ENCODE measurements around the gene ATP13A4. TPM values are rescaled to one million over a fixed set of nuclear protein-coding genes. Genes with fewer than 3 reads are reported as not detected.

ATP13A4 gene
- polyA plus RNA-seq, 3 donors: 0.08 to 0.21 (median 0.19) TPM

DNA sequence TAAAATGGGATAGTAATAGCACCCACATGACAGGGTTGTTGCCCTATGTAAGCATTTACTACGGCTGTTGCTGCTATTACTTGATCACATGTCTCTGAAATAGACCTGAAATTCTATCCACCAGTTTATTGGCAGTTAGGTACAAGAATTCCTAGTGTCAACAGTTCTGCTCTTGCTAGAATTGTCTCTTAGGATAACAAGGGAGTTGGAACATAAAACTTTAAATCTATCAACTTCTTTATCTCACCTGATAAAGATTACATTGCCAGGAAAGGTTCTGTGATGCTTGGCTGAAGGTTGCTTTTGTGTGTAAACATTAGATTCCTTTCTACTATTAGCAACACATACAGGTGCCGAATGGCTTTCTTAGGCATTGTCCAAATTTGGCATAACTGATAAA is 38.7 kb downstream of the ATP13A4 start:
- Mint-ChIP-seq H3K4me3 (no peak overlapping the region), H3K27ac (no peak overlapping the region), H3K36me3 (no peaks in the 10 kb centered on the region), H3K9me3 (peaks cover 0 to 7% (median 2%) of the 10 kb centered on the region in 7 donors), H3K4me1 (no peaks in the 10 kb centered on the region), H3K27me3 (ENCODE audit: low read depth in 3 of 3) (peaks cover 0 to 3% (median 0%) of the 10 kb centered on the region in 3 donors)
- intact Hi-C loops (cut with micrococcal nuclease): no loop called here
- H3K4me1 ChIP-seq (ENCODE audit: control insufficient read depth in 1 of 2, insufficient read depth in 2 of 2, low read length in 2 of 2): no peaks in the 10 kb centered on the region
- no peaks in the 10 kb centered on the region for H3K36me3 ChIP-seq (replicated peaks in 1 of 2; ENCODE audit: control insufficient read depth in 1 of 2, insufficient read depth in 2 of 2, low read length in 2 of 2)
- H3K9me3 ChIP-seq (replicated peaks in 1 of 2; ENCODE audit: control insufficient read depth in 1 of 2, insufficient read depth in 1 of 2, low read length in 2 of 2): no peaks in the 10 kb centered on the region
- WGBS (ENCODE audit: insufficient coverage): no CpG with 5 or more reads among the region's 2 CpGs
- H3K4me3 ChIP-seq (replicated peaks in 1 of 3; ENCODE audit: low read depth in 2 of 3, low read length in 3 of 3): no peak overlapping the region
- H3K79me2 ChIP-seq (ENCODE audit: insufficient read depth, low read length): no peaks in the 10 kb centered on the region
- TF ChIP-seq, protein P1, sequence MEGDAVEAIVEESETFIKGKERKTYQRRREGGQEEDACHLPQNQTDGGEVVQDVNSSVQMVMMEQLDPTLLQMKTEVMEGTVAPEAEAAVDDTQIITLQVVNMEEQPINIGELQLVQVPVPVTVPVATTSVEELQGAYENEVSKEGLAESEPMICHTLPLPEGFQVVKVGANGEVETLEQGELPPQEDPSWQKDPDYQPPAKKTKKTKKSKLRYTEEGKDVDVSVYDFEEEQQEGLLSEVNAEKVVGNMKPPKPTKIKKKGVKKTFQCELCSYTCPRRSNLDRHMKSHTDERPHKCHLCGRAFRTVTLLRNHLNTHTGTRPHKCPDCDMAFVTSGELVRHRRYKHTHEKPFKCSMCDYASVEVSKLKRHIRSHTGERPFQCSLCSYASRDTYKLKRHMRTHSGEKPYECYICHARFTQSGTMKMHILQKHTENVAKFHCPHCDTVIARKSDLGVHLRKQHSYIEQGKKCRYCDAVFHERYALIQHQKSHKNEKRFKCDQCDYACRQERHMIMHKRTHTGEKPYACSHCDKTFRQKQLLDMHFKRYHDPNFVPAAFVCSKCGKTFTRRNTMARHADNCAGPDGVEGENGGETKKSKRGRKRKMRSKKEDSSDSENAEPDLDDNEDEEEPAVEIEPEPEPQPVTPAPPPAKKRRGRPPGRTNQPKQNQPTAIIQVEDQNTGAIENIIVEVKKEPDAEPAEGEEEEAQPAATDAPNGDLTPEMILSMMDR (IDR thresholded peaks at IDR 0.05): no peak
- no peak overlapping the region for H2AFZ ChIP-seq (ENCODE audit: insufficient read depth, low read depth, low read length, poor library complexity, severe bottlenecking)
- H3K27ac ChIP-seq (ENCODE audit: low read depth in 1 of 2, low read length in 2 of 2): no peak overlapping the region
- no peak overlapping the region for H3K9ac ChIP-seq (ENCODE audit: insufficient read depth, low read length, poor library complexity, severe bottlenecking)
- H3K4me2 ChIP-seq (replicated peaks; ENCODE audit: extremely low read depth, low read length, poor library complexity, severe bottlenecking): no peak overlapping the region
- no peaks in the 10 kb centered on the region for H4K20me1 ChIP-seq (ENCODE audit: insufficient read depth, low read length)
- no peaks in the 10 kb centered on the region for H3K27me3 ChIP-seq (ENCODE audit: control insufficient read depth in 2 of 2, insufficient read depth in 2 of 2, low read length in 2 of 2)
- DNase-seq: no peak

DNA sequence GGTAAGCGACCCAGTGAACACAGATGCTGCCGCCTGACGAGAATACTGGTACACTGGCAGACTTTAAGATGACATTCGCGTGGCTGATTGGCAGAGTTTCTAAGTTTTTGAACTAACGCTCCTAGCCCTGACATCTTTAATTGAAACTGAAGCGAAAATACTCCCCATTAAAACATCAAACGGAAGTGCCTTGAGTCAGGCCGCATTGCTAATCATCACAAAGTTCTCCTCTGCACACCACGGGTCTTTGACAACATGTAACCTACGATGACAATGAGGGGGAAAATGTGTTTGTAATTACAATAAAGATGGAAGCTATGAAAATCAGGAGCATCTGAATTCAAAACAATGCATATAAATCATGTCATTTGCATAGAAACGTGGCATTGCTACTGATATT is 44.5 kb downstream of the ATP13A4 start:
- H3K36me3 Mint-ChIP-seq: no peaks in the 10 kb centered on the region
- TF ChIP-seq, protein P1 (IDR thresholded peaks at IDR 0.05): no peak
- H3K4me1 ChIP-seq (ENCODE audit: control insufficient read depth in 1 of 2, insufficient read depth in 2 of 2, low read length in 2 of 2): no peaks in the 10 kb centered on the region
- H3K36me3 ChIP-seq (replicated peaks in 1 of 2; ENCODE audit: control insufficient read depth in 1 of 2, insufficient read depth in 2 of 2, low read length in 2 of 2): no peaks in the 10 kb centered on the region
- H3K4me3 Mint-ChIP-seq: no peak overlapping the region
- no peaks in the 10 kb centered on the region for H4K20me1 ChIP-seq (ENCODE audit: insufficient read depth, low read length)
- H3K9me3 ChIP-seq (replicated peaks in 1 of 2; ENCODE audit: control insufficient read depth in 1 of 2, insufficient read depth in 1 of 2, low read length in 2 of 2): no peaks in the 10 kb centered on the region
- DNase-seq: no peak
- peaks cover 0 to 3% (median 0%) of the 10 kb centered on the region in 3 donors for H3K27me3 Mint-ChIP-seq (ENCODE audit: low read depth in 3 of 3)
- H3K9me3 Mint-ChIP-seq: peaks cover 0 to 3% (median 2%) of the 10 kb centered on the region in 7 donors
- no peaks in the 10 kb centered on the region for H3K27me3 ChIP-seq (ENCODE audit: control insufficient read depth in 2 of 2, insufficient read depth in 2 of 2, low read length in 2 of 2)
- no peak overlapping the region for H3K4me3 ChIP-seq (replicated peaks in 1 of 3; ENCODE audit: low read depth in 2 of 3, low read length in 3 of 3)
- H3K27ac ChIP-seq (ENCODE audit: low read depth in 1 of 2, low read length in 2 of 2): no peak overlapping the region
- H3K27ac Mint-ChIP-seq: no peak overlapping the region
- H3K9ac ChIP-seq (ENCODE audit: insufficient read depth, low read length, poor library complexity, severe bottlenecking): no peak overlapping the region
- no peaks in the 10 kb centered on the region for H3K4me1 Mint-ChIP-seq
- 78% methylated on average over 8 of the region's 12 CpGs for WGBS (ENCODE audit: insufficient coverage)
- intact Hi-C loops (cut with micrococcal nuclease): no loop called here
- no peak overlapping the region for H2AFZ ChIP-seq (ENCODE audit: insufficient read depth, low read depth, low read length, poor library complexity, severe bottlenecking)
- no peaks in the 10 kb centered on the region for H3K79me2 ChIP-seq (ENCODE audit: insufficient read depth, low read length)
- H3K4me2 ChIP-seq (replicated peaks; ENCODE audit: extremely low read depth, low read length, poor library complexity, severe bottlenecking): no peak overlapping the region

All from CD14-positive monocyte (primary cell).